Left lung (tissue), 10 donors: ENCODE data around the gene IDH3B. TPM values are rescaled to one million over a fixed set of nuclear protein-coding genes. Genes with fewer than 3 reads are reported as not detected.

Experiments
- ATAC-seq: fragments of 200-7000 bp; cut with Tn5 transposase; one replicate; pipeline ENCODE4 v1.9.1; 2020; ENCODE audit warnings: moderate library complexity
- DNase-seq, 4 donors: peaks; one replicate each; pipeline ENCODE4 v3.0.0-alpha.2; 2013 to 2020
- H3K27ac ChIP-seq, 2 donors: fragments of 200-600 bp; sonication (generic) in 1 of 2; one replicate each; pipeline versions ENCODE4 v1.5.0 to v1.8.0; 2020 to 2021
- H3K27me3 ChIP-seq, 2 donors: fragments of 200-600 bp; sonication (generic) in 1 of 2; one replicate each; pipeline versions ENCODE4 v1.5.0 to v1.8.0; 2020 to 2021
- H3K36me3 ChIP-seq, 2 donors: fragments of 200-600 bp; sonication (generic) in 1 of 2; one replicate each; pipeline versions ENCODE4 v1.5.0 to v1.8.0; 2020 to 2021
- H3K4me1 ChIP-seq, 2 donors: fragments of 200-600 bp; one replicate each; pipeline ENCODE4 v1.8.0; 2021
- H3K4me3 ChIP-seq, 2 donors: fragments of 200-600 bp; sonication (generic) in 1 of 2; one replicate each; pipeline versions ENCODE4 v1.5.0 to v1.8.0; 2020 to 2021; ENCODE audit warnings: mild to moderate bottlenecking in 1 of 2
- H3K9me3 ChIP-seq, 2 donors: fragments of 200-600 bp; sonication (generic) in 1 of 2; one replicate each; pipeline versions ENCODE4 v1.5.0 to v1.8.0; 2020 to 2021
- intact Hi-C, 2 donors: fragments of 100-400 bp; cut with DNase I; formaldehyde crosslinking; loops; one replicate each; pipeline versions ENCODE4 v1.11.2 to v1.14.2; 2022
- polyA plus RNA-seq, 6 donors: library from polyadenylated mRNA; unstranded; fragments of 120-200 nt; gene quantifications; one replicate each; pipeline ENCODE4 v1.2.1, GENCODE V29; 2013; ENCODE audit not compliant: insufficient read length in 6 of 6
- total RNA-seq, 2 donors: library from RNA; stranded (reverse); fragmentation: NEBNext Ultra II Directional; extraction: Animal tissue kit (Norgen Biotek cat#: 25700); gene quantifications; one replicate each; pipeline ENCODE4 v1.2.1, GENCODE V29; 2021
- TF ChIP-seq, protein P1 (sequence below), 2 donors: fragments of 200-600 bp; sonication (generic) in 1 of 2; IDR thresholded peaks; one replicate each; pipeline versions ENCODE4 v1.5.0 to v1.8.0; 2021; ENCODE audit warnings: antibody characterized with exemption in 2 of 2
- donor health status: DM: no; HTN: yes; CAD: no.
- donor health status: DM: no; HTN: no; CAD: no.

Gene IDH3B
- total and polyA plus RNA-seq, 8 donors, result 51.7 to 129 (median 112) TPM

DNA sequence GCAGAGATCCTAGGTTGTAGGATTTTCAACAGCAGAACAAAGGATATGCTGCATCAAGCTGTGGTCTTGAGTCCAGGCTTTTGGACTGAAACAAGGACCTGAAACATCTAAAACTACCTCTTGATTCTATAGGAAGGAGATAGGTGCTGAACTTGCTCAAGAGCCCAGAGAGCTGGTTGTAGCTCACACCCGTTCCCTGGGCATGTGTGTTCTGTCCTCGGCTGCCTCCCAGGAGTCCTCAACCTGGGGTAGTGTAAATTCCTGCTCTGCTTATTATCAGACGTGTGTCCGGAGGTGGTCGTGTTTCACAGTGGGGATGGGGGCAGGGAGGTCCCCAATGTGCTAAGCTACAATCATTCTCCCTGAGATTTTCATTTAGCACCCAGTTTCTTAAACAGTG lies 6.8 kb downstream of the IDH3B start:
- no peaks in the 10 kb centered on the region for H3K27me3 ChIP-seq
- no peak overlapping the region for H3K4me3 ChIP-seq
- intact Hi-C loops, result no loop called here
- peaks cover 0 to 84% of the 10 kb centered on the region in 2 donors for H3K36me3 ChIP-seq
- no peak overlapping the region for H3K27ac ChIP-seq
- ATAC-seq (no peak), DNase-seq (no peak)
- TF ChIP-seq, protein P1, sequence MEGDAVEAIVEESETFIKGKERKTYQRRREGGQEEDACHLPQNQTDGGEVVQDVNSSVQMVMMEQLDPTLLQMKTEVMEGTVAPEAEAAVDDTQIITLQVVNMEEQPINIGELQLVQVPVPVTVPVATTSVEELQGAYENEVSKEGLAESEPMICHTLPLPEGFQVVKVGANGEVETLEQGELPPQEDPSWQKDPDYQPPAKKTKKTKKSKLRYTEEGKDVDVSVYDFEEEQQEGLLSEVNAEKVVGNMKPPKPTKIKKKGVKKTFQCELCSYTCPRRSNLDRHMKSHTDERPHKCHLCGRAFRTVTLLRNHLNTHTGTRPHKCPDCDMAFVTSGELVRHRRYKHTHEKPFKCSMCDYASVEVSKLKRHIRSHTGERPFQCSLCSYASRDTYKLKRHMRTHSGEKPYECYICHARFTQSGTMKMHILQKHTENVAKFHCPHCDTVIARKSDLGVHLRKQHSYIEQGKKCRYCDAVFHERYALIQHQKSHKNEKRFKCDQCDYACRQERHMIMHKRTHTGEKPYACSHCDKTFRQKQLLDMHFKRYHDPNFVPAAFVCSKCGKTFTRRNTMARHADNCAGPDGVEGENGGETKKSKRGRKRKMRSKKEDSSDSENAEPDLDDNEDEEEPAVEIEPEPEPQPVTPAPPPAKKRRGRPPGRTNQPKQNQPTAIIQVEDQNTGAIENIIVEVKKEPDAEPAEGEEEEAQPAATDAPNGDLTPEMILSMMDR (IDR thresholded peaks at IDR 0.05), result no peak
- peaks cover 13 to 26% of the 10 kb centered on the region in 2 donors for H3K4me1 ChIP-seq
- no peaks in the 10 kb centered on the region for H3K9me3 ChIP-seq

DNA sequence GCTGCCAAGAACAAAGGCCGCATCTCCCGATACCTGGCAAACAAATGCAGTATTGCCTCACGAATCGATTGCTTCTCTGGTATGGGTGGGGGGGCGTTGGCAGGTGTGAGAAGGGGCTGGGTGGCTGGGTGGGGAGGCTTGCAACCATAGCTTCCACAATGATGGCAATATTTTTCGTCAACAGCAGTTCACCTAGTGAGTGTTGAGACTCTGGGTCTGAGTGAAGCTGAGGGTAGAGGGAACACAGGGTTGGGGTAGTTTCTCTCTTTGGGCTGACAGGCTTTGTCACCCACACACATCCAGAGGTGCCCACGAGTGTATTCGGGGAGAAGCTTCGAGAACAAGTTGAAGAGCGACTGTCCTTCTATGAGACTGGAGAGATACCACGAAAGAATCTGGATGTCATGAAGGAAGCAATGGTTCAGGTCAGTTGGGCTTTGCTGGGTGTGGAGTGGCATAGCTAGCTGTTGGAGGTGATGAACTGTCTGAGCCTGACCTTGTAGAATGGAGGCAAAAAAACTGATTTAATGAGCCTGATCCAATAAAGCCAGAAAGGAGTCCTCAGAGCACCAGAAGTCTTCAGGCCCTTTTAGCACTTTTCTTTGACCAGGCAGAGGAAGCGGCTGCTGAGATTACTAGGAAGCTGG lies 7.4 kb downstream of the IDH3B start:
- Histone ChIP-seq H3K27me3 (no peaks in the 10 kb centered on the region), H3K36me3 (peaks cover 0 to 78% of the 10 kb centered on the region in 2 donors), H3K9me3 (no peaks in the 10 kb centered on the region), H3K4me1 (peaks cover 13 to 27% of the 10 kb centered on the region in 2 donors), H3K27ac (no peak overlapping the region), H3K4me3 (no peak overlapping the region)
- DNase-seq, result no peak
- no peak for ATAC-seq
- TF ChIP-seq, protein P1 (IDR thresholded peaks at IDR 0.05), result no peak
- intact Hi-C loops, result no loop called here

DNA sequence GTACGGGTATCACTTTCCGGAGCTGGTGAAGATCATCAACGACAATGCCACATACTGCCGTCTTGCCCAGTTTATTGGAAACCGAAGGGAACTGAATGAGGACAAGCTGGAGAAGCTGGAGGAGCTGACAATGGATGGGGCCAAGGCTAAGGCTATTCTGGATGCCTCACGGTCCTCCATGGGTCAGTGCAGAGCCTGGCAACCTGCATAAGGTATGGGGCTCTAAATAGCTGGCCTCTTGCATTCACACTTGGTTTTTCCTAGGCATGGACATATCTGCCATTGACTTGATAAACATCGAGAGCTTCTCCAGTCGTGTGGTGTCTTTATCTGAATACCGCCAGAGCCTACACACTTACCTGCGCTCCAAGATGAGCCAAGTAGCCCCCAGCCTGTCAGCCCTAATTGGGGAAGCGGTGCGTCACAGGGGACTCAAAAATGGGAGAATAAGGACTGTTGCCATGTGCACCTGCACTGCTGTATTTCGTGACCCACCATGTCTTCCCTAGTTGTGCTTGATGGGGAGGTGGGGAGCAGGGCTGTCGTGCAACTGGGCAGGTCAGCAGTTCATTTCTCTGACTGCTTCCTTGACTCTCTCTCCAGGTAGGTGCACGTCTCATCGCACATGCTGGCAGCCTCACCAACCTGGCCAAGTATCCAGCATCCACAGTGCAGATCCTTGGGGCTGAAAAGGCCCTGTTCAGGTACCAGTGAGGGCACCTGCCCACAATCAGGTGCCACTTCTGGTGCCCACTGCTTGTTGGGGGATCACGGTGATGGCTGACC lies 8.5 kb downstream of the IDH3B start:
- intact Hi-C loops, result no loop called here
- DNase-seq (no peak), ATAC-seq (no peak)
- H3K36me3 ChIP-seq, result peaks cover 0 to 67% of the 10 kb centered on the region in 2 donors
- H3K4me1 ChIP-seq, result peaks cover 13 to 35% of the 10 kb centered on the region in 2 donors
- no peak overlapping the region for H3K4me3 ChIP-seq
- H3K27ac ChIP-seq, result no peak overlapping the region
- H3K27me3 ChIP-seq, result no peaks in the 10 kb centered on the region
- TF ChIP-seq, protein P1 (IDR thresholded peaks at IDR 0.05), result no peak
- no peaks in the 10 kb centered on the region for H3K9me3 ChIP-seq

DNA sequence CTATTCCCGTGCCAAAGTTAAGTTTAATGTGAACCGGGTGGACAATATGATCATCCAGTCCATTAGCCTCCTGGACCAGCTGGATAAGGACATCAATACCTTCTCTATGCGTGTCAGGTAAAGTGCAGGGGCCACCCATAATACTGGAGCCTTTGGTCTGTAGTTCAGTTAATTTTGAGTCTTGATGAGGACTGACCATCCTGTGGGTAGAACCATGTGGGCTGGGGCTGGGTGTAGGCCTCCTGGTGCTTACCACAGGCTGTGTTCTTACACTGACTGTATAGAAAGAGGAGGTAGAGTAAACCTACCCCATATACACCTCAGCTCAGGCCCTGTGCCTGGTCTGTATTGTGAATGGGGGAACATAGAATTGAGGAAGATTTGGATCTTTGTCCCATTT lies 9.2 kb downstream of the IDH3B start:
- intact Hi-C loops, result no loop called here
- peaks cover 0 to 60% of the 10 kb centered on the region in 2 donors for H3K36me3 ChIP-seq
- no peaks in the 10 kb centered on the region for H3K27me3 ChIP-seq
- H3K9me3 ChIP-seq, result no peaks in the 10 kb centered on the region
- peaks cover 13 to 35% of the 10 kb centered on the region in 2 donors for H3K4me1 ChIP-seq
- no peak for DNase-seq
- peak overlapping the region in 1 of 2 donors; percentile 96 for H3K4me3 ChIP-seq
- ATAC-seq, result no peak
- no peak overlapping the region for H3K27ac ChIP-seq
- TF ChIP-seq, protein P1 (IDR thresholded peaks at IDR 0.05), result no peak

DNA sequence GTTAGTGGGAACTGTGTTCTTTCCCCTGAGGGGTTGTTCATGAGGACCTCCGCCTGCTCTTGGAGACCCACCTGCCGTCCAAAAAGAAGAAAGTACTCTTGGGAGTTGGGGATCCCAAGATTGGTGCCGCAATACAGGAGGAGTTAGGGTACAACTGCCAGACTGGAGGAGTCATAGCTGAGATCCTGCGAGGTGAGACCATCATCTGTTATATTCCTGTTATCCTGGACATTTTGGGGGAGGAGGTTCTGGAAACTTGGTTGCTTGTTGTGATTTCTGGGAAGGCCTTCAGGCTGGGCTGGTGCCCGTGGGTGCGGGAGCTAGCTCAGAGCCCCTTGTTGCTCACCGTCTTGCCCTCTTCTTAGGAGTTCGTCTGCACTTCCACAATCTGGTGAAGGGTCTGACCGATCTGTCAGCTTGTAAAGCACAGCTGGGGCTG lies 9.6 kb downstream of the IDH3B start:
- Histone ChIP-seq H3K27me3 (no peaks in the 10 kb centered on the region), H3K4me1 (peaks cover 13 to 35% of the 10 kb centered on the region in 2 donors), H3K4me3 (peak overlapping the region in 1 of 2 donors; percentile 96), H3K27ac (no peak overlapping the region), H3K9me3 (no peaks in the 10 kb centered on the region), H3K36me3 (peaks cover 0 to 56% of the 10 kb centered on the region in 2 donors)
- intact Hi-C loops, result no loop called here
- DNase-seq, result no peak
- TF ChIP-seq, protein P1 (IDR thresholded peaks at IDR 0.05), result no peak
- no peak for ATAC-seq
